GM23338 (cell line): ENCODE results near the gene NOX1. TPM values are rescaled to one million over a fixed set of nuclear protein-coding genes. Genes with fewer than 3 reads are reported as not detected.
"Not testable (repeated sequence)": the region's sequence is repeated elsewhere in the genome, so short reads cannot be mapped to it uniquely, and the experiment has no call there.

Source experiments
- ATAC-seq: fragments of 200-7000 bp; cut with Tn5 transposase; 3 replicates; pipeline ENCODE4 v1.9.1; 2020
- DNase-seq: peaks from one replicate; pipeline ENCODE4 v3.0.0-alpha.2; 2015; ENCODE audit warnings: low spot score
- H2AFZ ChIP-seq: fragments of 200-600 bp; sonication (generic); 2 replicates; pipeline ENCODE4 v1.8.0; 2016; ENCODE audit warnings: antibody characterized with exemption, mild to moderate bottlenecking, moderate library complexity
- H3F3A ChIP-seq: fragments of 200-600 bp; sonication (generic); replicated peaks from 2 replicates; pipeline ENCODE4 v1.8.0; 2017; ENCODE audit warnings: antibody characterized with exemption, mixed run types, low read depth
- H3K27ac ChIP-seq: fragments of 200-600 bp; sonication (generic); 2 replicates; pipeline ENCODE4 v1.6.1; 2016; ENCODE audit warnings: low read depth
- H3K27me3 ChIP-seq: fragments of 200-600 bp; sonication (generic); 2 replicates; pipeline ENCODE4 v1.8.0; 2016; ENCODE audit warnings: mild to moderate bottlenecking, mixed run types, moderate library complexity; ENCODE audit not compliant: insufficient read depth
- H3K36me3 ChIP-seq: fragments of 200-600 bp; sonication (generic); 2 replicates; pipeline ENCODE4 v1.8.0; 2016; ENCODE audit warnings: mild to moderate bottlenecking; ENCODE audit not compliant: insufficient read depth
- H3K4me1 ChIP-seq: fragments of 200-600 bp; sonication (generic); 2 replicates; pipeline ENCODE4 v1.8.0; 2016; ENCODE audit warnings: mild to moderate bottlenecking, moderate library complexity; ENCODE audit not compliant: insufficient read depth
- H3K4me2 ChIP-seq: fragments of 200-600 bp; sonication (generic); 2 replicates; pipeline ENCODE4 v1.7.1; 2017; ENCODE audit warnings: mixed run types
- H3K4me3 ChIP-seq: fragments of 200-600 bp; sonication (generic); 2 replicates; pipeline ENCODE4 v1.6.1; 2016; ENCODE audit warnings: mixed run types
- H3K79me2 ChIP-seq: fragments of 200-600 bp; sonication (generic); replicated peaks from 2 replicates; pipeline ENCODE4 v1.8.0; 2017; ENCODE audit warnings: mild to moderate bottlenecking; ENCODE audit not compliant: insufficient read depth
- H3K9me2 ChIP-seq: fragments of 200-600 bp; sonication (generic); 2 replicates; pipeline ENCODE4 v1.8.0; 2017; ENCODE audit not compliant: insufficient read depth
- H4K20me1 ChIP-seq: fragments of 200-600 bp; sonication (generic); replicated peaks from 2 replicates; pipeline ENCODE4 v1.8.0; 2017; ENCODE audit warnings: mild to moderate bottlenecking; ENCODE audit not compliant: insufficient read depth
- H3K27ac Mint-ChIP-seq: 2 replicates; pipeline ENCODE4 v1.8.0; 2020; ENCODE audit warnings: inconsistent platforms, mild to moderate bottlenecking, moderate library complexity, mixed read lengths
- H3K27me3 Mint-ChIP-seq: 3 replicates; pipeline ENCODE4 v1.8.0; 2022; ENCODE audit warnings: low read depth, mild to moderate bottlenecking, moderate library complexity, mixed read lengths, inconsistent platforms; ENCODE audit not compliant: insufficient read depth, poor library complexity
- H3K36me3 Mint-ChIP-seq: 3 replicates; pipeline ENCODE4 v1.8.0; 2021; ENCODE audit warnings: low read depth, mild to moderate bottlenecking, inconsistent platforms, moderate library complexity, mixed read lengths
- H3K4me1 Mint-ChIP-seq: 3 replicates; pipeline ENCODE4 v1.8.0; 2020; ENCODE audit warnings: mild to moderate bottlenecking, inconsistent platforms, mixed read lengths
- H3K4me3 Mint-ChIP-seq: 3 replicates; pipeline ENCODE4 v1.8.0; 2021; ENCODE audit warnings: moderate library complexity, mild to moderate bottlenecking, inconsistent platforms, mixed read lengths
- H3K9me3 Mint-ChIP-seq: 3 replicates; pipeline ENCODE4 v1.8.0; 2020; ENCODE audit warnings: moderate library complexity, mild to moderate bottlenecking, inconsistent platforms, mixed read lengths
- CREB1 ChIP-seq: fragments of 250-450 bp; sonication (Bioruptor Pico); IDR thresholded peaks from 2 replicates; pipeline ENCODE4 v1.5.0; 2020; ENCODE audit warnings: low read depth, mild to moderate bottlenecking, moderate library complexity
- EZH2 ChIP-seq: fragments of 200-600 bp; sonication (generic); IDR thresholded peaks from one replicate; pipeline ENCODE4 v1.8.0; 2017; ENCODE audit warnings: antibody characterized with exemption, mild to moderate bottlenecking, low read depth; ENCODE audit not compliant: unreplicated experiment
- STAT1 ChIP-seq: IDR thresholded peaks from one replicate; pipeline ENCODE4 v1.6.1; 2016; ENCODE audit warnings: antibody characterized with exemption; ENCODE audit not compliant: unreplicated experiment
- polyA plus RNA-seq: library from polyadenylated mRNA; unstranded; fragments of >200 nt; fragmentation: Nextera tagmentation; extraction: Ambion mirVana; gene quantifications from 2 replicates; pipeline ENCODE4 v1.2.1, GENCODE V29; 2016
- total RNA-seq: library from RNA; depleted of rRNA; stranded (reverse); fragments of >200 nt; shearing (Covaris generic); gene quantifications from 2 replicates; pipeline ENCODE4 v1.2.3, GENCODE V29; 2014
- TF ChIP-seq, protein P1 (sequence below): fragments of 250-450 bp; sonication (Bioruptor Pico); IDR thresholded peaks from 2 replicates; pipeline ENCODE4 v1.5.0; 2020; ENCODE audit warnings: mild to moderate bottlenecking, moderate library complexity

Gene NOX1
- total and polyA plus RNA-seq, 2 experiments from 2014 or later = 0.31 TPM; not detected in 1

DNA sequence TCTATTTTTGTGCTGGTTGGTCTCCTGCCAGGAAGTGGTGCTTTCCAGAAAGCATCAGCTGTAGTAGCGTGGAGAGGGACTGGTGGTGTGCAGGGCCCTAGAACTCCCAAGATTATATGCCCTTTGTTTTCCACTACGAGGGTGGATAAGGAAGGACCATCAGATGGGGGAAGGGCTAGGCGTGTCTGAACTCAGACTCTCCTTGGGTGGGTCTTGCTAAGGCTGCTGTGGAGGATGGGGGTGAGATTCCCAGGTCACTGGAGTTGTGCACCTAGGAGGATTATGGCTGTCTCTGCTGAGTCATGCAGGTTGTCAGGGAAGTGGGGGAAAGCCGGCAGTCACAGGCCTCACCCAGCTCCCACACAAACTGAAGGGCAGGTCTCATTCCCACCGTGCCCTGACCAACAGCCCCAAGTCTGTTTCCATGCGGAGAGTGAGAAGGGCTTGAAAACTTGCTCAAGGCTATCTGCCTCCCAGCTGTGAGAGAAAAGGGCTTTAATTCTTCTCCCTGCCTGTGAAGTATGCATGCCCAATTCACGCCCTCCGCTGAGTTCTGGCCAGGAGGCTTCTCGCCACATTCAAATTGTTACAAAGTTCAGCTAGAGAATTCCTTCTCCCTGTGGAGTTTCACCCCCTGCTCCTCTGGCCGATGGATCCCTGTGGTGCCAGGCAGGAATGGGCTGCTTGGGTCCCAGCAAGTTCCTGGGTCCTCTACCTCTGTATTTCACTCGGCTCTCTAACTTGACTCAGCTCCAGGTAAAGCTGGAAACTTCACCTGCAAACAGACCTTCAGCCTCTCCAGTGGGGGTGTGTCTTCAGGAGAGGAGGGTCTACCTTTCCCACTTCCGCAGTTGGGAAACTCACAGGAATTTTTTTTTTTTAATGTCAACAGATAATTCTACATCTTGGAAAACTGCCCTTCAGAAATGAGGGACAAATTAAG, 61.7 kb downstream of the NOX1 start (continued):
- TF ChIP-seq STAT1 = no peak
- no peak for TF ChIP-seq CREB1 (CRISPR knock-in tag)
- TF ChIP-seq, protein P1, sequence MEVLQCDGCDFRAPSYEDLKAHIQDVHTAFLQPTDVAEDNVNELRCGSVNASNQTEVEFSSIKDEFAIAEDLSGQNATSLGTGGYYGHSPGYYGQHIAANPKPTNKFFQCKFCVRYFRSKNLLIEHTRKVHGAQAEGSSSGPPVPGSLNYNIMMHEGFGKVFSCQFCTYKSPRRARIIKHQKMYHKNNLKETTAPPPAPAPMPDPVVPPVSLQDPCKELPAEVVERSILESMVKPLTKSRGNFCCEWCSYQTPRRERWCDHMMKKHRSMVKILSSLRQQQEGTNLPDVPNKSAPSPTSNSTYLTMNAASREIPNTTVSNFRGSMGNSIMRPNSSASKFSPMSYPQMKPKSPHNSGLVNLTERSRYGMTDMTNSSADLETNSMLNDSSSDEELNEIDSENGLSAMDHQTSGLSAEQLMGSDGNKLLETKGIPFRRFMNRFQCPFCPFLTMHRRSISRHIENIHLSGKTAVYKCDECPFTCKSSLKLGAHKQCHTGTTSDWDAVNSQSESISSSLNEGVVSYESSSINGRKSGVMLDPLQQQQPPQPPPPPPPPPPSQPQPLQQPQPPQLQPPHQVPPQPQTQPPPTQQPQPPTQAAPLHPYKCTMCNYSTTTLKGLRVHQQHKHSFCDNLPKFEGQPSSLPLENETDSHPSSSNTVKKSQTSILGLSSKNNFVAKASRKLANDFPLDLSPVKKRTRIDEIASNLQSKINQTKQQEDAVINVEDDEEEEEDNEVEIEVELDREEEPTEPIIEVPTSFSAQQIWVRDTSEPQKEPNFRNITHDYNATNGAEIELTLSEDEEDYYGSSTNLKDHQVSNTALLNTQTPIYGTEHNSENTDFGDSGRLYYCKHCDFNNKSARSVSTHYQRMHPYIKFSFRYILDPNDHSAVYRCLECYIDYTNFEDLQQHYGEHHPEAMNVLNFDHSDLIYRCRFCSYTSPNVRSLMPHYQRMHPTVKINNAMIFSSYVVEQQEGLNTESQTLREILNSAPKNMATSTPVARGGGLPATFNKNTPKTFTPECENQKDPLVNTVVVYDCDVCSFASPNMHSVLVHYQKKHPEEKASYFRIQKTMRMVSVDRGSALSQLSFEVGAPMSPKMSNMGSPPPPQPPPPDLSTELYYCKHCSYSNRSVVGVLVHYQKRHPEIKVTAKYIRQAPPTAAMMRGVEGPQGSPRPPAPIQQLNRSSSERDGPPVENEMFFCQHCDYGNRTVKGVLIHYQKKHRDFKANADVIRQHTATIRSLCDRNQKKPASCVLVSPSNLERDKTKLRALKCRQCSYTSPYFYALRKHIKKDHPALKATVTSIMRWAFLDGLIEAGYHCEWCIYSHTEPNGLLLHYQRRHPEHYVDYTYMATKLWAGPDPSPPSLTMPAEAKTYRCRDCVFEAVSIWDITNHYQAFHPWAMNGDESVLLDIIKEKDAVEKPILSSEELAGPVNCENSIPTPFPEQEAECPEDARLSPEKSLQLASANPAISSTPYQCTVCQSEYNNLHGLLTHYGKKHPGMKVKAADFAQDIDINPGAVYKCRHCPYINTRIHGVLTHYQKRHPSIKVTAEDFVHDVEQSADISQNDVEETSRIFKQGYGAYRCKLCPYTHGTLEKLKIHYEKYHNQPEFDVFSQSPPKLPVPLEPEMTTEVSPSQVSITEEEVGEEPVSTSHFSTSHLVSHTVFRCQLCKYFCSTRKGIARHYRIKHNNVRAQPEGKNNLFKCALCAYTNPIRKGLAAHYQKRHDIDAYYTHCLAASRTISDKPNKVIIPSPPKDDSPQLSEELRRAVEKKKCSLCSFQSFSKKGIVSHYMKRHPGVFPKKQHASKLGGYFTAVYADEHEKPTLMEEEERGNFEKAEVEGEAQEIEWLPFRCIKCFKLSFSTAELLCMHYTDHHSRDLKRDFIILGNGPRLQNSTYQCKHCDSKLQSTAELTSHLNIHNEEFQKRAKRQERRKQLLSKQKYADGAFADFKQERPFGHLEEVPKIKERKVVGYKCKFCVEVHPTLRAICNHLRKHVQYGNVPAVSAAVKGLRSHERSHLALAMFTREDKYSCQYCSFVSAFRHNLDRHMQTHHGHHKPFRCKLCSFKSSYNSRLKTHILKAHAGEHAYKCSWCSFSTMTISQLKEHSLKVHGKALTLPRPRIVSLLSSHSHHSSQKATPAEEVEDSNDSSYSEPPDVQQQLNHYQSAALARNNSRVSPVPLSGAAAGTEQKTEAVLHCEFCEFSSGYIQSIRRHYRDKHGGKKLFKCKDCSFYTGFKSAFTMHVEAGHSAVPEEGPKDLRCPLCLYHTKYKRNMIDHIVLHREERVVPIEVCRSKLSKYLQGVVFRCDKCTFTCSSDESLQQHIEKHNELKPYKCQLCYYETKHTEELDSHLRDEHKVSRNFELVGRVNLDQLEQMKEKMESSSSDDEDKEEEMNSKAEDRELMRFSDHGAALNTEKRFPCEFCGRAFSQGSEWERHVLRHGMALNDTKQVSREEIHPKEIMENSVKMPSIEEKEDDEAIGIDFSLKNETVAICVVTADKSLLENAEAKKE (CRISPR knock-in tag) = no peak
- TF ChIP-seq EZH2 = no peak

DNA sequence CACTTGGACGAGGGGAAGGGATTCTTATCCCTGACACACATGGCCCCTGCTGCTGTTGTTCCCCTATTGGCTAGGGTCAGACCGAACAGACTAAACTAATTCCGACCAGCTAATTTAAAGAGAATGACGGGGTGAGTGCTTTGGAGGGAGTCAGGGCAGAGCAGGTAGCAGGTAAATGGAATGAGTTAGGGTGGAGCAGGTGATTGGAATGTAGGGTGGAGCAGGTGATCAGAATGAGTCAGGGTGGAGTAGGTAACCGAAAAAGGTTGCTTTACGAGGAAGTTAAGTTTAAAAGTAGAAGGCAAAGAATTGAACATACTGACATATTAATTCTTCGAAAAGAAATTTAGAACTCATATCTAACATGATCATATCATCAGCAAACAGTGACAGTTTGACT, 65.9 kb downstream of the NOX1 start:
- not testable (repeated sequence) for H3K4me3 Mint-ChIP-seq, DNase-seq, H3K9me2 ChIP-seq, H3K79me2 ChIP-seq, H3K4me1 ChIP-seq, H3K36me3 Mint-ChIP-seq, H3K27ac ChIP-seq, H3K9me3 Mint-ChIP-seq, H3K4me2 ChIP-seq, H2AFZ ChIP-seq, H3K4me3 ChIP-seq, H3K27me3 ChIP-seq, H3F3A ChIP-seq, H3K36me3 ChIP-seq, H4K20me1 ChIP-seq, ATAC-seq, H3K27ac Mint-ChIP-seq, H3K27me3 Mint-ChIP-seq
- H3K4me1 Mint-ChIP-seq = peaks cover 20% of the 10 kb centered on the region
